ENCODE measurements around the gene IMPACT.

The IMPACT gene

DNA sequence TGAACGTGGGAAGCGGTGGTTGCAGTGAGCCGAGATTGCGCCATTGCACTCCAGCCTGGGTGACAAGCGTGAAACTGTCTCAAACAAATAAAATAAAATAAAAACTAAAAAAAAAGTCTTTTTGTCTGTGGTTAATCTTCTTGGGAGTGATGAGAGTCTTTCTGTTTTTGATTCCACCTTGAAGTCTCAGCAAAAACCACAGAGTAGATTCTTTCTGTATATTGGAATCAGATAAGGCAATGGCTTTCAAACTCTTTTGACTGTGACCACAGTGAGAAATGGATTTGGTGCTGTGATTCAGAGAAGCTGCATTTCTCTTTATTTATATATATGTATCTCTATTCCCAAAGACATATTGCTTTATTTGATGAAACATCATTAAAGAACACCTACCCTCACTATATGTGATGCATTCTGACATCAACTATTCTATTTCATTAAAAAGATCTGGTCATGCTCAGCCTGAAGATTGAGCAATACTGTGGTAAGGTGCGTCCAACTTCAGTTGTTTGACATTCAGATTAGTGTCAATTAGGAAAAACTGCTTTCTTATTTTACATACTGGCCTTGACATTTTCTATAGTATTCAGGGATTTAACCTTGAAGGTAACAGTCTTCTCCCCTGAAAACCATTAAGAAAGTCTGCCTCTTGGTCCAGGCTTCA lies 49.6 kb downstream of the IMPACT start:
- in situ Hi-C loops (cut with MboI; ENCODE audit: low sequenced_read_pairs), result loop anchor here (25.0 kb wide), 1 partner anchor 314 kb away; no protein-coding TSS in a partner anchor

DNA sequence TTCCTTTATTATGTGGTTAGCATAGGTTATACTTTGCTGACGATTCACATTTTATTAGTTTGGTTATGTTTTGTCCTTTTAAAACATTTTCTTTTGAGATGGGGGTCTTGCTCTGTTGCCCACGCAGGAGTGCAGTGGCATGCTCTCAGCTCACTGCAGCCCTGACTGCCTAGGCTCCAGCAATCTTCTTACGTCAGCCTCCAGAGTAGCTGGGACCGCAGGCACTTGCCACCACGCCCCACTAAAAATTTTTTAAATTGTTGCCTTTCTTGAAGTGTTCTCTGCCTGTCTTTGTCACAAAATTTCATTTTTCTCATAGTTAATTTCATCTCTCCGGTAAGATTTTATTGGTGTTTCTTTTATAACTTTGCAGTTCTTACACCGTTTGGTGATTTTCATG lies 52.9 kb downstream of the IMPACT start:
- in situ Hi-C loops (cut with MboI; ENCODE audit: low sequenced_read_pairs), result loop anchor here (25.0 kb wide), 1 partner anchor 317 kb away; no protein-coding TSS in a partner anchor

GRCh38 chr18:24482821-24483220 lies 56.4 kb downstream of the IMPACT start:
- in situ Hi-C loops (cut with MboI; ENCODE audit: low sequenced_read_pairs), result loop anchor here (10.0 to 25.0 kb wide), 2 partner anchors 118 to 321 kb away; no protein-coding TSS in a partner anchor

- in situ Hi-C loops (cut with MboI; ENCODE audit: low sequenced_read_pairs), result loop anchor here (10.0 to 25.0 kb wide), 2 partner anchors 121 to 323 kb away; no protein-coding TSS in a partner anchor
Measured at GRCh38 chr18:24485681-24486080, 59.2 kb downstream of the IMPACT start.

- in situ Hi-C loops (cut with MboI; ENCODE audit: low sequenced_read_pairs), result loop anchor here (10.0 to 25.0 kb wide), 2 partner anchors 122 to 324 kb away; no protein-coding TSS in a partner anchor
Measured at GRCh38 chr18:24486684-24487083, 60.2 kb downstream of the IMPACT start.

GRCh38 chr18:24488824-24489493 lies 62.5 kb downstream of the IMPACT start:
- in situ Hi-C loops (cut with MboI; ENCODE audit: low sequenced_read_pairs), result loop anchor here (10.0 to 25.0 kb wide), 2 partner anchors 124 to 327 kb away; no protein-coding TSS in a partner anchor

DNA sequence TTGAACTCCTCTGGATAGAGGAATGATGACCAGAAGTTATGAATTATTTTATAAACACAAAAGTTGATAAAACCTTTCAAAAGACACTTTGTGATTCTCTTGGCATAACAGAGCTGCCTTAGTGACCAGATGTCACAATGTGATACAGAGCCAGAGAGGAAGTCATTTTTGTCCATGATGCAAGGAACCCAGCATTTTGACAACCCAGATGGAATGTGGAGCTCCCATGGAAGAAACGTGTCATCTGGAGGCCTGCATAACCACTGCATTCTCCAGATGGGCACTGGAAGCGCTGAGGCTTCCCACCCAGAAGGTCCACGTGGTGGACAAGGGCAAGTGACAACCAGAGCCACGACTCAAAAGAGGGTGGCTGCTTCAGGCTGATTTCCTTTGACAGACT lies 64.1 kb downstream of the IMPACT start:
- in situ Hi-C loops (cut with MboI; ENCODE audit: low sequenced_read_pairs), result loop anchor here (25.0 kb wide), 1 partner anchor 328 kb away; no protein-coding TSS in a partner anchor

DNA sequence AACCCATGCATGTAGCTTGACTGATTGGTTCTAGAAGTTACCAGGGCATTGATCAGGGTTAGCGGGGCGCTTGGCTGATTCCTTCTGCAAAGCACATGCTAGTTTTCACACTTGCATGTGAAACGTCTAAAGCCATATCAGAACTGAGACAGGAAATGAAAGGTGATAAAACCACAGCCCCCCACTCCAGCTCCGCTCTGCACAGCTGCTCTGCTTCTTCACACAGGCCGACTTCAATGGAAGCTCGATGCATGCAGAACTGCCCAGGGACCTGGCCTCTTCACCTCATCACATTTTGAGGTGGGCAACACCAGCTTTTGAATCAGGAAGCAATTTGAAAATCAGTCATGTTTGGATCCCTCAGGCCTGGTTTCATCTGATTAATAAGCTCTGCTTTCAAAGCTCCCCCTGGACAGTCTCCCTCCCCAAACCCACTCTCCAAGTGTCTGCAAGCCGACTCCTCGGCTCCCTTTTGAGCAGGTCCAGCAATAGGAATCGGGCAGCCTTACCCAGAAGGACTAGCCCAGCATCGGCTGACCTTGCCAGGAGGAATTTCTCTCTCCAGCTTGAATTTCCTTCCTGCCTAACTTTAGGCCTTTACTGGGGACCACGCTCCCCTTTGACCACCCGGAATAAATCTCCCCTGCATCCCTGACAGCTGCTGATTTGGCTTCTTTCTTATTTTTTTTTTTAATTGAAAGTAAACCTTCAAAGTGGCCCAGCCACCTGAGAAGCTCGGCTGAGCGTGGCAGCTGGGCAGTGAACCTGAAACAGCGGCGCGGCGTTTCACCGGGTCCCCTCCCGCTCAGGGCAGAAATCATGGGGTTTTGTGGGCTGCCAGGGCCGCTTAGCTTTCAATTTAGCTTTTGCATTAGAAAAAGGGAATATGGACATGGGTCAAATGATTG lies 65.7 kb downstream of the IMPACT start:
- in situ Hi-C loops (cut with MboI; ENCODE audit: low sequenced_read_pairs), result loop anchor here (25.0 kb wide), 1 partner anchor 330 kb away; no protein-coding TSS in a partner anchor

DNA sequence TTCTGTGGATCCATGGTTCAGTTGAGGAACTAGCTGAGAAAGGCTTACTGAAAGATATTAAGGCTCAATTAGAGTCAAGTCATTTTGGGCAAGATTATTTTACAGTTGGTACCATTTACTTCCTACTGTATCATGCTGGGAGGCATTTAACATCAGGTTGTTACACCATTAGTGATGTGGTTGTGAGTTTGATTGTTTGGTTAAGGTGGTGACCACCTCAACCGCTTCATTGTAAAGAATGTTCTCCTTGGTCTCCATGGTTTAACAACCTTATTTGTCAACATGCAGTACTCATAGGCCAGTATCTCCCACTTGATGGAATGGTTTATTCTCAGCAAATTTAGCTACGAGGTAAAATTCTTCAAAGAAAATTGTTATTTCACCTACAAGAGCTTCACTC lies 68.1 kb downstream of the IMPACT start:
- in situ Hi-C loops (cut with MboI; ENCODE audit: low sequenced_read_pairs), result loop anchor here (25.0 kb wide), 1 partner anchor 332 kb away; no protein-coding TSS in a partner anchor

DNA sequence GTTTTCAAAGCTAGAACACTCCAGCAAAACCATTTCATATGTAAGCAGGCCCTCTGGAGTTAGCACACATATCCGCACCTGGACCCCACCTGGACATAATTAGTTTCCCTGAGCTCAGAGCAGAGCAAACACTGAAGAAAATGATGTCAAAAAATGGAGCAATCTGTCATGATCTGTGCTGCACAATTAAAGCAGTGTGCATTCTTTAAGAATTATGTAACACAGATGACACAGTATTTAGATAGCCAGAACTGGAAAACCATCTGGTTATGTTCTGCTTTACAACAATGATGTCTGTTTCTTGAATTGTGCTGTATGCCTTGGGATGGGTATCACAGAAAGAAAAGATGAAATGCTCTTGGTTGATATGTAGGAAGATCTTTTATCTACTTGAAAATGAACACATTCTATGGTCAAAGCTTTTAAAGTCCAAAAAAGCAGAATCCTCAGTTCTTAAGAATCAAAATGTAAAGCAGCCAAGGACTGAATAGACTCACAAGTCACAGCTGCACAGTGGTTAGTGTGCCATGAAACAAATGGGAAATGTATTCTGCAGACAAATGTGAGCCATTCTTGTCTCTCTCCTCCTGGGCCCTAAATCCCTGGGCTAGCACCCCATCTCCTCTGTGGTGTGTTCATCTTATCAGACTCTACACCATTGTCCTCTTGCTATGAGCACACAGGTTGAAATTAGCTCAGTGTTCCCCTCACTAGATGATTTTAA lies 70.7 kb downstream of the IMPACT start:
- in situ Hi-C loops (cut with MboI; ENCODE audit: low sequenced_read_pairs), result loop anchor here (25.0 kb wide), 1 partner anchor 335 kb away; no protein-coding TSS in a partner anchor

GRCh38 chr18:24499814-24500213 lies 73.3 kb downstream of the IMPACT start:
- in situ Hi-C loops (cut with MboI; ENCODE audit: low sequenced_read_pairs), result loop anchor here (25.0 kb wide), 1 partner anchor 338 kb away; no protein-coding TSS in a partner anchor

DNA sequence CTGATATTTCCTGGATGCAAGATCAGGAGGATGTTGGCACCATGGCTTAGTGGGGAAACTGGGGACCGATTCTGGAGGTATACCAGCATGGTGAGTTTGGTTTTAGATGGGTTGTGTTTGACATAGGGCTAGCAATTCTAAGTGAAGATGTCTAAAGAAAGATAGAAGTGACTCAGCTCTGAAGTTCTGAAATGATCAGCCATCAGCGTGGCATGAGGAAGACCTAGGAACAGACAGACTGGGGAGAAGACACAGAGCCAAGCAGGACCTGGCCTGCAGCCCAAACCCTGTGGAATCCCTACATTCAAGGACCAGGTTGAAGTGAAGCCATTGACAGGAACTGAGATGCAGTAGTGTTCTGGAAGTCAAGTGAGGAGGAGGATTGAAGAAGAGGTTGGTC lies 73.7 kb downstream of the IMPACT start:
- in situ Hi-C loops (cut with MboI; ENCODE audit: low sequenced_read_pairs), result no loop called here

GRCh38 chr18:24500766-24501165 lies 74.3 kb downstream of the IMPACT start:
- in situ Hi-C loops (cut with MboI; ENCODE audit: low sequenced_read_pairs), result no loop called here

DNA sequence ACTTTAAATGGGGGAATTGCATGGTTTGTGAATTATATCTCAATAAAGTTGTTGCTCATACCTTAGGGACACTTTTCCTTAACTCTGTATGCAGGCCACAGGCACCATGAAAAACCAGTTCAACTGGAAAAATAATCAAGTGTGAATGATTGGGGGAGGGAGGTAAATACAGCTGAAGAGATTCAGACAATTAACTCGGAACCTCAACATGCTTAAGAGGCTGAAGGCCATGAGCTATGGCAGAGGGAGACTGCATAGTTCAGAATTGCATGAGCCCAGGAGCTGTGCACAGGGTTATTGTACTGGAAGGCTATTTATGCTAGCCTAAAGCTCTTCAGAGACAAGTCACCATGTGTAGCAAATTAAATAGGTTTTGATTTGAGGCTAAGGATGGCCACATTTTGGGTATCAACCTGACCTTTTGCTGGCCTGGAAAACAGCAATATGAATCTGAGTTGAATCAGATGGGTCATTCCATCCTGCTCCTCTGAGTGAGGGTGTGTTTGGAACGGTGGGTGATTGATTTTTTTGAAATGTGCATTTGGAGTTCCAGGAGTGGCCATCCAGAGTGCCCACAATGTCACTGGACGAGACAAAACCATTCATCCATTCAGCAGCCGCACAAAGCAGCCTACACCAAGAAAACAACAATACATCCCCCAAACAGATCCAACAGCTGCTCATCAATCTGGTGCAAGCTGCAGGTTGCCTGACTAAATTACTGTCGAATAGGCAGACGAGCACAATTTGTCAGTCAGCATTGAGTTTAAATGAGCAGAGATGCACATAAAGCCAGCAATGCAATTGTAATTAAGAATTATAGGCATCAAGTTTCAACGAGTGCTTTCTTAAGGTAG lies 76.4 kb downstream of the IMPACT start:
- in situ Hi-C loops (cut with MboI; ENCODE audit: low sequenced_read_pairs), result no loop called here
